Erythroblast (primary cell): ENCODE data around the gene FAM114A1.

Experiments
- GATA1 ChIP-seq: IDR thresholded peaks from 2 replicates; pipeline ENCODE4 v1.6.1; 2011; ENCODE audit warnings: low read depth, mild to moderate bottlenecking, control low read depth, low read length, moderate library complexity
- POLR2A ChIP-seq: IDR thresholded peaks from 2 replicates; pipeline ENCODE4 v1.6.1; 2011; ENCODE audit warnings: mild to moderate bottlenecking, low read length

- TF ChIP-seq POLR2A (peak; percentile 33), GATA1 (no peak)
These were observed 581 bp upstream of the FAM114A1 start for GRCh38 chr4:38866973-38867477.
